ENCODE data around the gene CEP350. TPM values are rescaled to one million over a fixed set of nuclear protein-coding genes. Genes with fewer than 3 reads are reported as not detected.
"Not testable (repeated sequence)": the region's sequence is repeated elsewhere in the genome, so short reads cannot be mapped to it uniquely, and the experiment has no call there.

The CEP350 gene
- polyA plus RNA-seq, 1 of the 3 experiments (the other 2 are of a cell fraction): 2.9 TPM

DNA sequence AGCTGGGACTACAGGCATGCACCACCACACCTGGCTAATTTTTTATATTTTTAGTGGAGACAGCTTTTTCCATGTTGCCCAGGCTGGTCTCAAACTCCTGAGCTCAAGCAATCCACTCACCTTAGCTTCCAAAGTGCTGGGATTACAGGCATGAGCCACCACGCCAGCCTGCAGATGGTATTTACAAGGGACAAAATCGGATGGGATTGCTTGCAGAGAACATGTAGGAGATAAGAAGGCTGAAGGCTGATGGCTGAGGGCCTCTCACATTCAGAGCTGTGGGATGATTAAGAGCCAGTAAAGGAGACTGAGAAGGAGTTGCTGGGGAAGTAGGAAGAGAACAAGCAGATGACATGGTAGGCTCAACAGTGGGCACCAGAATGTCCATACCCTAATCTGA lies 176.0 kb downstream of the CEP350 start:
- Histone ChIP-seq H3K4me1 (ENCODE audit: control insufficient read depth in 1 of 2, insufficient read depth in 2 of 2, low read depth in 1 of 2, low read length in 1 of 2) (no peaks in the 10 kb centered on the region), H3K9me3 (no peaks in the 10 kb centered on the region), H3K4me3 (ENCODE audit: low read depth in 2 of 2, low read length in 1 of 2) (no peak overlapping the region), H3K27ac (ENCODE audit: low read depth in 2 of 2, low read length in 1 of 2) (no peak overlapping the region), H3K36me3 (replicated peaks in 1 of 2; ENCODE audit: control insufficient read depth in 1 of 2, insufficient read depth in 2 of 2, low read length in 1 of 2) (no peaks in the 10 kb centered on the region), H3F3A (replicated peaks; ENCODE audit: insufficient read depth) (no peaks in the 10 kb centered on the region), H3K9me2 (no peaks in the 10 kb centered on the region), H2AFZ (ENCODE audit: low read depth) (no peak overlapping the region), H3K79me2 (ENCODE audit: insufficient read depth) (no peaks in the 10 kb centered on the region), H4K20me1 (ENCODE audit: insufficient read depth) (no peaks in the 10 kb centered on the region), H3K4me2 (no peak overlapping the region), H3K9ac (no peak overlapping the region), H3K27me3 (ENCODE audit: insufficient read depth) (no peaks in the 10 kb centered on the region)
- TF ChIP-seq ELF1 (IDR thresholded peaks at IDR 0.05) (no peak), SIN3A (IDR thresholded peaks at IDR 0.05; ENCODE audit: borderline replicate concordance, low read depth, low read length) (no peak), RFX5 (IDR thresholded peaks at IDR 0.05; ENCODE audit: low read length) (no peak), JUND (IDR thresholded peaks at IDR 0.05) (no peak)
- TF ChIP-seq, protein P1, sequence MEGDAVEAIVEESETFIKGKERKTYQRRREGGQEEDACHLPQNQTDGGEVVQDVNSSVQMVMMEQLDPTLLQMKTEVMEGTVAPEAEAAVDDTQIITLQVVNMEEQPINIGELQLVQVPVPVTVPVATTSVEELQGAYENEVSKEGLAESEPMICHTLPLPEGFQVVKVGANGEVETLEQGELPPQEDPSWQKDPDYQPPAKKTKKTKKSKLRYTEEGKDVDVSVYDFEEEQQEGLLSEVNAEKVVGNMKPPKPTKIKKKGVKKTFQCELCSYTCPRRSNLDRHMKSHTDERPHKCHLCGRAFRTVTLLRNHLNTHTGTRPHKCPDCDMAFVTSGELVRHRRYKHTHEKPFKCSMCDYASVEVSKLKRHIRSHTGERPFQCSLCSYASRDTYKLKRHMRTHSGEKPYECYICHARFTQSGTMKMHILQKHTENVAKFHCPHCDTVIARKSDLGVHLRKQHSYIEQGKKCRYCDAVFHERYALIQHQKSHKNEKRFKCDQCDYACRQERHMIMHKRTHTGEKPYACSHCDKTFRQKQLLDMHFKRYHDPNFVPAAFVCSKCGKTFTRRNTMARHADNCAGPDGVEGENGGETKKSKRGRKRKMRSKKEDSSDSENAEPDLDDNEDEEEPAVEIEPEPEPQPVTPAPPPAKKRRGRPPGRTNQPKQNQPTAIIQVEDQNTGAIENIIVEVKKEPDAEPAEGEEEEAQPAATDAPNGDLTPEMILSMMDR (IDR thresholded peaks at IDR 0.05): no peak
- ChIA-PET CTCF (no interaction called here), POLR2A (no interaction called here)
- no peak for DNase-seq
- 80% methylated on average over 2 of the region's 2 CpGs for WGBS (ENCODE audit: low lambda C conversion rate)

- H3K9ac ChIP-seq: no peak overlapping the region
- no peak overlapping the region for H2AFZ ChIP-seq (ENCODE audit: low read depth)
- no peaks in the 10 kb centered on the region for H3K9me2 ChIP-seq
- WGBS (ENCODE audit: low lambda C conversion rate): 63% methylated on average over 5 of the region's 5 CpGs
- no peaks in the 10 kb centered on the region for H4K20me1 ChIP-seq (ENCODE audit: insufficient read depth)
- no peak for TF ChIP-seq RXRA (IDR thresholded peaks at IDR 0.05; ENCODE audit: borderline replicate concordance, low read depth)
- no peak for TF ChIP-seq YY1 (IDR thresholded peaks at IDR 0.05; ENCODE audit: low read depth)
- H3K36me3 ChIP-seq (replicated peaks in 1 of 2; ENCODE audit: control insufficient read depth in 1 of 2, insufficient read depth in 2 of 2, low read length in 1 of 2): no peaks in the 10 kb centered on the region
- H3K27ac ChIP-seq (ENCODE audit: low read depth in 2 of 2, low read length in 1 of 2): no peak overlapping the region
- no peaks in the 10 kb centered on the region for H3F3A ChIP-seq (replicated peaks; ENCODE audit: insufficient read depth)
- POLR2A ChIA-PET: no interaction called here
- H3K9me3 ChIP-seq: no peaks in the 10 kb centered on the region
- no peak overlapping the region for H3K4me2 ChIP-seq
- DNase-seq: no peak
- no peak overlapping the region for H3K4me3 ChIP-seq (ENCODE audit: low read depth in 2 of 2, low read length in 1 of 2)
- no peaks in the 10 kb centered on the region for H3K4me1 ChIP-seq (ENCODE audit: control insufficient read depth in 1 of 2, insufficient read depth in 2 of 2, low read depth in 1 of 2, low read length in 1 of 2)
- CTCF ChIA-PET: interaction anchor here (0.6 kb wide), 1 partner anchor 28 kb away, joined by 3 read pairs; no protein-coding TSS in a partner anchor
- H3K79me2 ChIP-seq (ENCODE audit: insufficient read depth): no peaks in the 10 kb centered on the region
- no peaks in the 10 kb centered on the region for H3K27me3 ChIP-seq (ENCODE audit: insufficient read depth)
Measured at GRCh38 chr1:180131510-180131909, 176.9 kb downstream of the CEP350 start.

DNA sequence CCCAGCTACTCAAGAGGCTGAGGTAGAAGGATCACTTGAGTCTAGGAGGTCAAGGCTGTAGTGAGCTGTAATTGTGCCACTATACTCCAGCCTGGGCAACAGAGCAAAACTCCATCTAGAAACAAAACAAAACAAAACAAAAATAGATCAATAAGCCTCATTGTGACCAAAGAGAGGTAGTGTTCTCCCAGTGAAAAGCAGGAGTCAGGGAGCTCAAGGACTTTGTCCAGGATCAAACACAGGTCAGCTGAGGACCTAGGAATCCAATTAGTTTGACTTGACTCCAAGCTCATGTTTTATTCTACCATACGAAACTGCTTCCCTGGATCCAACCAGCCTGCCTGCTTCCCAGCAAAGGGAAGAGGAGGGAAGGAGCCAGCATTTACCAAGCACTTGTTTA lies 178.6 kb downstream of the CEP350 start:
- 60% methylated on average over 1 of the region's 1 CpG for WGBS (ENCODE audit: low lambda C conversion rate)
- no peaks in the 10 kb centered on the region for H3K4me1 ChIP-seq (ENCODE audit: control insufficient read depth in 1 of 2, insufficient read depth in 2 of 2, low read depth in 1 of 2, low read length in 1 of 2)
- no peak overlapping the region for H2AFZ ChIP-seq (ENCODE audit: low read depth)
- POLR2A ChIA-PET: no interaction called here
- H3K4me2 ChIP-seq: no peak overlapping the region
- H3K36me3 ChIP-seq (replicated peaks in 1 of 2; ENCODE audit: control insufficient read depth in 1 of 2, insufficient read depth in 2 of 2, low read length in 1 of 2): no peaks in the 10 kb centered on the region
- H3K9me3 ChIP-seq: no peaks in the 10 kb centered on the region; the same call in 1 of the 2 replicates
- H3K9me2 ChIP-seq: no peaks in the 10 kb centered on the region
- no peaks in the 10 kb centered on the region for H3K79me2 ChIP-seq (ENCODE audit: insufficient read depth)
- H3K27me3 ChIP-seq (ENCODE audit: insufficient read depth): no peaks in the 10 kb centered on the region
- H4K20me1 ChIP-seq (ENCODE audit: insufficient read depth): no peaks in the 10 kb centered on the region
- no peak overlapping the region for H3K4me3 ChIP-seq (ENCODE audit: low read depth in 2 of 2, low read length in 1 of 2)
- no peak for DNase-seq
- H3F3A ChIP-seq (replicated peaks; ENCODE audit: insufficient read depth): peaks cover under 1% of the 10 kb centered on the region
- CTCF ChIA-PET: no interaction called here
- H3K9ac ChIP-seq: no peak overlapping the region
- H3K27ac ChIP-seq (ENCODE audit: low read depth in 2 of 2, low read length in 1 of 2): no peak overlapping the region
- no peak for TF ChIP-seq GABPA (IDR thresholded peaks at IDR 0.05; ENCODE audit: low read depth)
- no peak for TF ChIP-seq NFIC (IDR thresholded peaks at IDR 0.05; ENCODE audit: borderline replicate concordance)
- TF ChIP-seq, protein P1 (IDR thresholded peaks at IDR 0.05): no peak
- TF ChIP-seq MEF2A (IDR thresholded peaks at IDR 0.05; ENCODE audit: borderline replicate concordance, low read depth): no peak
- TF ChIP-seq FOXJ3 (CRISPR knock-in tag; IDR thresholded peaks at IDR 0.05): no peak
- TF ChIP-seq RXRA (IDR thresholded peaks at IDR 0.05; ENCODE audit: borderline replicate concordance, low read depth): no peak
- TF ChIP-seq FOSL2 (IDR thresholded peaks at IDR 0.05; ENCODE audit: borderline replicate concordance, low read depth): no peak
- TF ChIP-seq ELF1 (IDR thresholded peaks at IDR 0.05): no peak
- TF ChIP-seq SMC3 (IDR thresholded peaks at IDR 0.05; ENCODE audit: low read depth, low read length): no peak

DNA sequence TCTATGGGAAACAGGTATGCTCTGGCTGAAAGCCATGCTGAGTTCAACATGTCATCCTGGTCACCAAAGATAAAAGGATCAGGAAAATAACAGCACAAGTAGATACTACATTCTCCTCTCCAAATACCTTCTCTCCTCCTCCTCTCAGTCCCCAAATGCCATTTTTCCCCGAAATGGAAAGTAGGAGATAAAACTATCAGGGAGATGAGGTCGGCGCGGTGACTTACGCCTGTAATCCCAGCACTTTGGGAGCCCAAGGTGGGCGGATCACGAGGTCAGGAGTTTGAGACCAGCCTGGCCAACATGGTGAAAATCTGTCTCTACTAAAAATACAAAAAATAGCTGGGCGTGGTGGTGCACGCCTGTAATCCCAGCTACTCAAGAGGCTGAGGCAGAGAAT lies 179.1 kb downstream of the CEP350 start:
- H3F3A ChIP-seq (replicated peaks; ENCODE audit: insufficient read depth); H2AFZ ChIP-seq (ENCODE audit: low read depth); POLR2A ChIA-PET; H4K20me1 ChIP-seq (ENCODE audit: insufficient read depth); CTCF ChIA-PET; H3K9ac ChIP-seq; H3K27me3 ChIP-seq (ENCODE audit: insufficient read depth); H3K79me2 ChIP-seq (ENCODE audit: insufficient read depth); H3K9me2 ChIP-seq; H3K36me3 ChIP-seq (replicated peaks in 1 of 2; ENCODE audit: control insufficient read depth in 1 of 2, insufficient read depth in 2 of 2, low read length in 1 of 2); DNase-seq; H3K4me3 ChIP-seq (ENCODE audit: low read depth in 2 of 2, low read length in 1 of 2); H3K4me2 ChIP-seq; H3K4me1 ChIP-seq (ENCODE audit: control insufficient read depth in 1 of 2, insufficient read depth in 2 of 2, low read depth in 1 of 2, low read length in 1 of 2); H3K9me3 ChIP-seq; H3K27ac ChIP-seq (ENCODE audit: low read depth in 2 of 2, low read length in 1 of 2): not testable (repeated sequence)
- whole genome bisulfite sequencing (ENCODE audit: low lambda C conversion rate): 64% methylated on average over 9 of the region's 9 CpGs

Measured in SK-N-SH (cell line).